ENCODE results near the gene EPHA6.
"Not testable (repeated sequence)": the region's sequence is repeated elsewhere in the genome, so short reads cannot be mapped to it uniquely, and the experiment has no call there.

Gene EPHA6

DNA sequence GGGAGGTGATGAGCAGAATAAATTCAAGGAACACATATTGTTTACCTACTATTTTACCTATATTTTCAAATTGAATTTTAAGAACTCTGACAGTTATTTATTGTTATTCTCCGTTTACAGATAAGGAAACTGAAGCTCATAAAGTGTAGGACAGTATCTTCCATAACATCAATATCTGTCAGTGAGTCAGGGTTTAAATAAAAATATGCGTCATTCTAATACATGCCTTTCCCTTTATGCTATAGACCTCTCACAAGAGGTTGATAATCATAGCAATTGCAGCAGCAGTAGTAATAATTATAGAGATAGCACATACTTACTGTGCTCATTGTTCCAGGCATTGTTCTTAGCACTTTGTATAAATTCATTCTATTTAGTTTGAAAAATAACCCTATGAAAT lies 101.1 kb downstream of the EPHA6 start:
- WGBS (ENCODE audit: insufficient coverage, insufficient read length) = no CpG with 5 or more reads among the region's 2 CpGs
- Histone ChIP-seq H3K27ac (ENCODE audit: low read length) (no peak overlapping the region), H3K27me3 (ENCODE audit: control insufficient read depth, insufficient read depth, low read length) (no peaks in the 10 kb centered on the region), H3K4me3 (ENCODE audit: low read length) (no peak overlapping the region), H3K9me3 (ENCODE audit: control insufficient read depth, insufficient read depth, low read length) (no peaks in the 10 kb centered on the region), H3K36me3 (ENCODE audit: control insufficient read depth, insufficient read depth, low read length) (no peaks in the 10 kb centered on the region), H3K4me1 (ENCODE audit: control insufficient read depth, insufficient read depth, low read length) (no peaks in the 10 kb centered on the region)
- no peak for DNase-seq (ENCODE audit: low read depth, low spot score)

DNA sequence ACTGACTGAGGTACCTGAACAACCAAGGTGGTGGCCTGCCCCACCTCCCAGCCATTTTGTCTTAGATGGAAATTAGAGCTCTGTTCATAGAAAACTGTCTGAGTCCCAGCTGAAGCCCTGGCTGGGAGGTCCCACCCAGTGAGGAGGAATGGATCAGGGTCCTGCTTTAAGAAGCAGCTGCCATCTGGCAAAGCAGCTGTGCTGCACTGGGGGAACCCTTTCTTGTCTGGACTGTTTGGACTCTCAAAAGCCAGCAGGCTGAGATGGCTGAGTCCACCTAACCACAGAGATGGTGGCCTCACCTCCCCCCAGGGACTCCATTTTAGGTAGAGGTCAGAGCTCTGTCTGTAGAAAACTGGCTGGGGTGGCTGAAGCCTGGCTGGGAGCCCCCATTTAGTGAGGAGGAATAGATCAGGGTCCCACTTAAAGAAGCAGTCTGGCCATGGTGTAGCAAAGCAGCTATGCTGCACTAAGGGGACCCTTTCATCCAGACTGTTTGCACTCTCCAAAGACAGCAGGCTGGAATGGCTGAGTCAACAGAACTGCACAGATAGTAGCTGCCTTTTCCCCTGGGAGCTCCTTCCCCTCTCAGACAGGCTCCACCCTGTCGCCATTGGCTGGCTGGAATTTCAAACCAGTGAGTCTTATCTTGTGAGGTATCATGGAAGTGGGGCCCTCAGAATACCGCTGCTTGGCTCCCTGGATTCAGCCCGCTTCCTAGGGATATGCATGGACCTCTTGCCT lies 116.9 kb downstream of the EPHA6 start:
- Histone ChIP-seq H3K4me1 (ENCODE audit: control insufficient read depth, insufficient read depth, low read length) (no peaks in the 10 kb centered on the region; the same call in 1 of the 2 replicates), H3K27me3 (ENCODE audit: control insufficient read depth, insufficient read depth, low read length) (no peaks in the 10 kb centered on the region), H3K9me3 (ENCODE audit: control insufficient read depth, insufficient read depth, low read length) (peaks cover 2% of the 10 kb centered on the region), H3K27ac (ENCODE audit: low read length) (no peak overlapping the region), H3K4me3 (ENCODE audit: low read length) (no peak overlapping the region), H3K36me3 (ENCODE audit: control insufficient read depth, insufficient read depth, low read length) (no peaks in the 10 kb centered on the region)
- no CpG with 5 or more reads among the region's 3 CpGs for WGBS (ENCODE audit: insufficient coverage, insufficient read length)
- DNase-seq (ENCODE audit: low read depth, low spot score) = no peak

DNA sequence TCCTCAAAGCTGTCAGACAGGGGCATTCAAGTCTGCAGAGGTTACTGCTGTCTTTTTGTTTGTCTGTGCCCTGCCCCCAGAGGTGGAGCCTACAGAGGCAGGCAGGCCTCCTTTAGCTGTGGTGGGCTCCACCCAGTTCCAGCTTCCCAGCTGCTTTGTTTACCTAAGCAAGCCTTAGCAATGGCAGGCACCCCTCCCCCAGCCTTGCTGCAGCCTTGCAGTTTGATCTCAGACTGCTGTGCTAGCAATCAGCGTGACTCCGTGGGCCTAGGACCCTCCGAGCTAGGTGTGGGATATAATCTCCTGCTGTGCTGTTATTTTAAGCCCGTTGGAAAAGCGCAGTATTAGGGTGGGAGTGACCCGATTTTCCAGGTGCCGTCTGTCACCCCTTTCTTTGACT lies 127.7 kb downstream of the EPHA6 start:
- not testable (repeated sequence) for H3K4me3 ChIP-seq (ENCODE audit: low read length); H3K36me3 ChIP-seq (ENCODE audit: control insufficient read depth, insufficient read depth, low read length); H3K27me3 ChIP-seq (ENCODE audit: control insufficient read depth, insufficient read depth, low read length); DNase-seq (ENCODE audit: low read depth, low spot score); H3K27ac ChIP-seq (ENCODE audit: low read length); H3K9me3 ChIP-seq (ENCODE audit: control insufficient read depth, insufficient read depth, low read length); H3K4me1 ChIP-seq (ENCODE audit: control insufficient read depth, insufficient read depth, low read length)
- WGBS (ENCODE audit: insufficient coverage, insufficient read length) = no CpG with 5 or more reads among the region's 7 CpGs

DNA sequence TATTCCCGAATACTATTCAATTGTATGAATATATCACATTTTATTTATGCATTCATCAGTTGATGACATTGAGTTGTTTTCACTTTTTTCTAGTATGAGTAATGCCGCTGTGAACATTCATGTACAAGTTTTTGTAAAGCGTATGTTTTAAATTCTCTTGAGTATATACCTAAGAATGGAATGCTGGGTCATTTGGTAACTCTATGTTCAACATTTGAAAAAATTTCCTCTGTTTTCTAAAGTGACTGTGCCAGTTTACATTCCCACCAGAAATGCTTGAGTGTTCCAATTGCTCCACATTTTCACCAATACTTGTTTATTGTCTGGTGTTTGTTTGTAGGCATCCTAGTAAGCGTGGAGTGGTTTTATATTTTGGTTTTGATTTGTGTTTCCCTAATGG lies 144.5 kb downstream of the EPHA6 start:
- Histone ChIP-seq H3K36me3 (ENCODE audit: control insufficient read depth, insufficient read depth, low read length) (no peaks in the 10 kb centered on the region), H3K27me3 (ENCODE audit: control insufficient read depth, insufficient read depth, low read length) (no peaks in the 10 kb centered on the region), H3K4me3 (ENCODE audit: low read length) (no peak overlapping the region), H3K27ac (ENCODE audit: low read length) (no peak overlapping the region), H3K4me1 (ENCODE audit: control insufficient read depth, insufficient read depth, low read length) (no peaks in the 10 kb centered on the region), H3K9me3 (ENCODE audit: control insufficient read depth, insufficient read depth, low read length) (no peaks in the 10 kb centered on the region)
- DNase-seq (ENCODE audit: low read depth, low spot score) = no peak
- no CpG with 5 or more reads among the region's 4 CpGs for WGBS (ENCODE audit: insufficient coverage, insufficient read length)

DNA sequence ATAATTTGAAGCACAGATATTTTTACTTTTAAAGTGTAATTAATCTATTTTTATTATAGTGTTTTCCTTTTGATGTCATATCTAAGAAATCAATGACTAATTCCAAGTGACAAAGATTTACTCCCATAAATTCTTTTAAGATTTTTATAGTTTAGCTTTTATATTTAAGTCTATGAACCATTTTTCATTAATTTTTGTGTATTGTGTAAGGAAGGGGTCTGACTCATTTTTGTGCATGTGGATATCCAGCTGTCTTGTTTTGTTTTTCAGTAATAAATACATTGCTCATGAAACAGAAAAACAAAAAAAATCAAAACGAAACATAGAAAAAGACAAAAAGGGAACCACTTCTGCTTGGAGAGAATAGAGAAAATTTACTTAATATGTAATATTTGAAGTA lies 145.1 kb downstream of the EPHA6 start:
- Histone ChIP-seq H3K4me3 (ENCODE audit: low read length) (no peak overlapping the region), H3K9me3 (ENCODE audit: control insufficient read depth, insufficient read depth, low read length) (no peaks in the 10 kb centered on the region), H3K4me1 (ENCODE audit: control insufficient read depth, insufficient read depth, low read length) (no peaks in the 10 kb centered on the region), H3K27ac (ENCODE audit: low read length) (no peak overlapping the region), H3K27me3 (ENCODE audit: control insufficient read depth, insufficient read depth, low read length) (no peaks in the 10 kb centered on the region), H3K36me3 (ENCODE audit: control insufficient read depth, insufficient read depth, low read length) (no peaks in the 10 kb centered on the region)
- no peak for DNase-seq (ENCODE audit: low read depth, low spot score)
- no CpG with 5 or more reads among the region's 1 CpG for WGBS (ENCODE audit: insufficient coverage, insufficient read length)

DNA sequence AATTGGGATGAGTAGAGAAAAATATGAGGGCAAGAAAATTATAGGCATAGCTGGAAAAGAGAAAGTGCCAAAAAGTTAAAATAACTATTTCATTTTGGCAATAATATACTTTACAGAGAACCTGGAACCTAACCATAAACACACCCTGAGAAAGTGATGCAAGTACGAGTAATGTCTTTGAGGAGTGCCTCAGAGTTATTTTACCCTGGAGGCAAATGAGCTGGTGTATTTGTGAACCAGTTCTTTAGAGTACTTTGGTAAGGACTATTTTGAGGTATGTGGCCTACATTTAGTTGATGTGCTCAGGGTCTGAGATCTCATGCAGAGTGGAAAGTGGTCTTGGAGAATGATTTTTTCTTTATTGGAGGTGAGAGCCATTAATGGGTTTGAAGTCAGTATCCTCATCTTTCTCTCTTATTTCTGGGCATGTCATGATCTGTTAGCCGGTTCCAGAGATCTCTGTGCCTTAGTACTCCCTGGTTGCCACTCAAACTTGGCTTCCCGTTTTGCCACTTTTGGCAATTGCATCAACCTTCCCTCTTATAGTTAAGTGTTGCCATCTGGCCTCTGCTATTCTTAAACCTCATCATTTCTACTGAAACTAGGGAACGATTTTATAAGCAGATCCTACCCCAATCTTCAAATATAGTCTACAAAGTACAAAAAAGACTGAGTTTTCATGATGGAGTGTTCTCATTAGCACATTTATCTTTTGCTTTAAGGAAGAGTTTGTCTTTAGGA lies 145.7 kb downstream of the EPHA6 start:
- no CpG with 5 or more reads among the region's 4 CpGs for WGBS (ENCODE audit: insufficient coverage, insufficient read length)
- no peaks in the 10 kb centered on the region for H3K27me3 ChIP-seq (ENCODE audit: control insufficient read depth, insufficient read depth, low read length)
- H3K36me3 ChIP-seq (ENCODE audit: control insufficient read depth, insufficient read depth, low read length) = no peaks in the 10 kb centered on the region
- H3K4me3 ChIP-seq (ENCODE audit: low read length) = no peak overlapping the region
- H3K4me1 ChIP-seq (ENCODE audit: control insufficient read depth, insufficient read depth, low read length) = no peaks in the 10 kb centered on the region
- DNase-seq (ENCODE audit: low read depth, low spot score) = no peak
- H3K9me3 ChIP-seq (ENCODE audit: control insufficient read depth, insufficient read depth, low read length) = no peaks in the 10 kb centered on the region
- H3K27ac ChIP-seq (ENCODE audit: low read length) = no peak overlapping the region

DNA sequence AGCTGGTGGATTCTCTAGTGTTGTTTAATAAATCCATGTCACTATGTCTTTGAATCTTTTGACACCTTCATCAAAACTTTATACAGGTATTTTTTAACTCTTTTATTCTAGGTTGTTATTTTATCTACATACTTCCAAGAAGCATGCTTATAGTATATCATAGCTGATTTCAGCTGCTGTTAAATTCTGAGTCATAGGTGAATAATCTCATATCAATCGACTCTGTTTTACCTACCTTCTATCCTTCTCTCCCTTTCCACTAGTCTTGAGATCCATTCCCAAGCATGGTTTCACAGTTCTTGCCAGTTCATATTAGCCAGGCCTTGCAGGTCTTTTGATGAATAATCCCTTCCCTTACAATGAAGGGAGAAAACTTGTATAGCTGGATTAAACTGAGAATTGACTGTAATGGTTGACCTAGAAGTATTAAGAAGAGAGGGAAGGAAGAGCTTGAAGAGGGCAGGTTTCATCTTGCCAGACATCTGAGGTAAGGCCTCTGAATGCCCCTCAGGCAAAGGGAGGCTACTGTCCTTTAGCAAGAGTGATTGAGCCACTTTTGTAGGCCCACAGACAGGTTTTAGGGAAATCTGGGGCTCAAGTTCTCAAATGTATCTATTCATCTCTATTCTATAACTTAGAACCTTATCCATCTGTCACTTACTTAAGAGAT lies 146.4 kb downstream of the EPHA6 start:
- H3K4me3 ChIP-seq (ENCODE audit: low read length) = no peak overlapping the region
- no peaks in the 10 kb centered on the region for H3K27me3 ChIP-seq (ENCODE audit: control insufficient read depth, insufficient read depth, low read length)
- no CpG with 5 or more reads among the region's 1 CpG for WGBS (ENCODE audit: insufficient coverage, insufficient read length)
- no peaks in the 10 kb centered on the region for H3K36me3 ChIP-seq (ENCODE audit: control insufficient read depth, insufficient read depth, low read length)
- no peak for DNase-seq (ENCODE audit: low read depth, low spot score)
- no peak overlapping the region for H3K27ac ChIP-seq (ENCODE audit: low read length)
- no peaks in the 10 kb centered on the region for H3K4me1 ChIP-seq (ENCODE audit: control insufficient read depth, insufficient read depth, low read length)
- H3K9me3 ChIP-seq (ENCODE audit: control insufficient read depth, insufficient read depth, low read length) = no peaks in the 10 kb centered on the region

DNA sequence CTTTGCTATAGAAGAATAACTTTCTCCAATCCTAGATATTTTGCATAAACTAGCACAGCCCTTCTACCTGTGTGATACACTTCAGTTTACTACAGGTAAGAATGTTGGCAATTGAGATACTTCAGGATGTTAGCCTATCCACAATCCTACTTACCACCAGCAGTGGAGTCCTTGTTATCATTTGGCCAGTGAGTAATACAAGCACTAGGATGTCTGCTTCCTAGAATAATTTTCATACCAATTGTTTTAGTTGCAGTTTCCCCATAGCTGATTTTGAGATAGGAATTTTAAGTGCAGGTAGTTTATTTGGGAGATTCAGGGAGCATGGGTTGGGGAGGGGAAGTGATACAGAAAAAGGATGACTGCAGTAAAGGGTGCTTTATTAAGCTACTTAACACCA lies 147.2 kb downstream of the EPHA6 start:
- Histone ChIP-seq H3K4me3 (ENCODE audit: low read length) (no peak overlapping the region), H3K27ac (ENCODE audit: low read length) (no peak overlapping the region)

DNA sequence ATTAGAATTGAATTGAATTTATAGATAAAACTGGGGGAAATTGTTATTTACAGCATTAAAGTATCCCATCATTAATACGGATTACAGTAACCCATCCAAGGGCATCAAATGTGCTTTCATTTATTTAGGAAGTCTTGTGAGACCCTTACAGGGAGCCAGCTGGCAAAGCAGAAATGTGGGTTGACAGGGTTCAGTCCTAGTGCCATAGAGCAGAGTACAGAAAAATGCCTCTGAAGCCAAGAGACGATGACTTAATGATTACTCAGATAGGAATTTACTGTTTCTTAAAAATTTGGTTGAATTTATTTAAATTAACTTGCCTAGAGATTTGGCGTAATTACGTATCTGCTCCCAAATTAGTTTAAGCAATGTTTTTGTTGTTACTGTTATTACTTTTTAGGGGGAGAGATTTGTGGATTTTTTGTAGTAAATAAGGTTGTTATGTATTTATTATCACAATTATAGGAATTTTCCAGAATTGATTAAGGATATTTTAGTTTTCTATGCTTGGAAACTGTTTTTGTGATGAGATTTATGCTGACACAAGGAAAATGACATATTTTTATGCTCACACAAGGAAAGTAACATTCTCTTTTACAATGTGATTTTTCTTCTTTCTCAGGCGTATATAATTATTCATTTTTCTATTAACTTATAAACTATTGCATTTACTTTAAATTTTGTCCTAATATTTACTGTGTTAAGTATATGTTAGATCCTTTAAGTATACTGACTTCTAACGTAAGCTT lies 152.0 kb downstream of the EPHA6 start:
- WGBS (ENCODE audit: insufficient coverage, insufficient read length) = 100% methylated on average over 2 of the region's 6 CpGs
- H3K27me3 ChIP-seq (ENCODE audit: control insufficient read depth, insufficient read depth, low read length) = no peaks in the 10 kb centered on the region
- H3K27ac ChIP-seq (ENCODE audit: low read length) = no peak overlapping the region
- no peaks in the 10 kb centered on the region for H3K36me3 ChIP-seq (ENCODE audit: control insufficient read depth, insufficient read depth, low read length)
- H3K4me3 ChIP-seq (ENCODE audit: low read length) = no peak overlapping the region
- no peaks in the 10 kb centered on the region for H3K9me3 ChIP-seq (ENCODE audit: control insufficient read depth, insufficient read depth, low read length)
- H3K4me1 ChIP-seq (ENCODE audit: control insufficient read depth, insufficient read depth, low read length) = no peaks in the 10 kb centered on the region
- no peak for DNase-seq (ENCODE audit: low read depth, low spot score)

More for the DNA sequence above, 147.2 kb downstream of the EPHA6 start:
- DNase-seq (ENCODE audit: low read depth, low spot score) = no peak
- H3K27me3 ChIP-seq (ENCODE audit: control insufficient read depth, insufficient read depth, low read length) = no peaks in the 10 kb centered on the region
- H3K4me1 ChIP-seq (ENCODE audit: control insufficient read depth, insufficient read depth, low read length) = no peaks in the 10 kb centered on the region
- H3K9me3 ChIP-seq (ENCODE audit: control insufficient read depth, insufficient read depth, low read length) = no peaks in the 10 kb centered on the region
- H3K36me3 ChIP-seq (ENCODE audit: control insufficient read depth, insufficient read depth, low read length) = no peaks in the 10 kb centered on the region

DNA sequence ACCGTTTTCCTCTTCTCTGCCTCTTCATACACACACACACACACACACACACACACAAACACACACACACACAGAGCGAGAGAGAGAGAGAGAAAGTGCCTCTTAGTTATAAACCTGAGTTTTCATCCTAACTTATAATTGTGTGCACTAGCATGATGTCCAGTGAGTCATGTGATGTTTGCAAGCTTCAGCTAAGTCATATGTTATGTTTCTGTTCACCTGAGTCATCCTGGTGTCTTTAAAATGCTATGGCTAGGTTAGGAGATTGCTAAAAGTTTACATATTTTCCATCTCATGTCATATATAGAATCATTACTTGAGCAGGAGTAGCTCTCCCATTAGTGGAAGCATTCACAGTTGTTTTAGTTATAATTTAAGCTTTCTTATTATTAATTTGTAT lies 155.8 kb downstream of the EPHA6 start:
- Histone ChIP-seq H3K4me3 (ENCODE audit: low read length) (no peak overlapping the region), H3K4me1 (ENCODE audit: control insufficient read depth, insufficient read depth, low read length) (no peaks in the 10 kb centered on the region), H3K36me3 (ENCODE audit: control insufficient read depth, insufficient read depth, low read length) (no peaks in the 10 kb centered on the region), H3K27ac (ENCODE audit: low read length) (no peak overlapping the region), H3K27me3 (ENCODE audit: control insufficient read depth, insufficient read depth, low read length) (no peaks in the 10 kb centered on the region), H3K9me3 (ENCODE audit: control insufficient read depth, insufficient read depth, low read length) (no peaks in the 10 kb centered on the region)
- no peak for DNase-seq (ENCODE audit: low read depth, low spot score)
- no CpG with 5 or more reads among the region's 2 CpGs for WGBS (ENCODE audit: insufficient coverage, insufficient read length)
